ENCODE results near the gene ST3GAL3. TPM values are rescaled to one million over a fixed set of nuclear protein-coding genes. Genes with fewer than 3 reads are reported as not detected.

ST3GAL3 gene
- total and polyA plus RNA-seq, 12 donors, result 14.5 to 39.3 (median 31.7) TPM

GRCh38 chr1:43893006-43893405, 185.7 kb downstream of the ST3GAL3 start:
- ATAC-seq (peak in 4 of 8 donors; percentile 27 to 68 (median 32)), DNase-seq (no peak)
- TF ChIP-seq CTCF (IDR thresholded peaks at IDR 0.05), result no peak
- H3K27me3 ChIP-seq, result no peaks in the 10 kb centered on the region
- intact Hi-C loops (cut with DNase I), result loop anchor here in 1 of 10 donors (5.0 kb wide), 1 partner anchor 131 kb away; no protein-coding TSS in a partner anchor
- H3K27ac ChIP-seq, result no peak overlapping the region
- H3K4me3 ChIP-seq, result no peak overlapping the region
- 38 to 40% methylated on average over 1 of the region's 1 CpG for WGBS, 2 donors
- H3K36me3 ChIP-seq, result peaks cover 0 to 34% (median 2%) of the 10 kb centered on the region in 9 donors
- H3K9me3 ChIP-seq, result no peaks in the 10 kb centered on the region
- H3K4me1 ChIP-seq, result peaks cover 0 to 17% (median 5%) of the 10 kb centered on the region in 9 donors

GRCh38 chr1:43898981-43899380, 191.6 kb downstream of the ST3GAL3 start:
- no peaks in the 10 kb centered on the region for H3K27me3 ChIP-seq
- H3K36me3 ChIP-seq, result peaks cover 0 to 66% (median 6%) of the 10 kb centered on the region in 9 donors

GRCh38 chr1:43900386-43900785, 193.1 kb downstream of the ST3GAL3 start:
- Histone ChIP-seq H3K4me3 (no peak overlapping the region), H3K27me3 (no peaks in the 10 kb centered on the region), H3K27ac (no peak overlapping the region), H3K9me3 (no peaks in the 10 kb centered on the region), H3K4me1 (peaks cover 0 to 11% (median 3%) of the 10 kb centered on the region in 9 donors), H3K36me3 (peaks cover 0 to 53% (median 6%) of the 10 kb centered on the region in 9 donors)
- TF ChIP-seq CTCF (IDR thresholded peaks at IDR 0.05), result no peak
- intact Hi-C loops (cut with DNase I), result no loop called here
- no peak for DNase-seq
- no peak for ATAC-seq
- 93 to 97% methylated on average over 3 of the region's 3 CpGs for WGBS, 2 donors

More at GRCh38 chr1:43898981-43899380, 191.6 kb downstream of the ST3GAL3 start:
- ATAC-seq (no peak), DNase-seq (no peak)
- H3K4me3 ChIP-seq, result no peak overlapping the region
- peaks cover 0 to 13% (median 3%) of the 10 kb centered on the region in 9 donors for H3K4me1 ChIP-seq
- TF ChIP-seq CTCF (IDR thresholded peaks at IDR 0.05), result no peak
- WGBS, 2 donors, result 98% methylated on average over 12 of the region's 12 CpGs
- H3K9me3 ChIP-seq, result no peaks in the 10 kb centered on the region
- intact Hi-C loops (cut with DNase I), result no loop called here
- no peak overlapping the region for H3K27ac ChIP-seq

GRCh38 chr1:43901196-43901961, 194.0 kb downstream of the ST3GAL3 start:
- Histone ChIP-seq H3K36me3 (peaks cover 0 to 44% (median 6%) of the 10 kb centered on the region in 9 donors), H3K9me3 (no peaks in the 10 kb centered on the region), H3K27ac (no peak overlapping the region), H3K4me1 (peaks cover 0 to 11% (median 3%) of the 10 kb centered on the region in 9 donors), H3K27me3 (no peaks in the 10 kb centered on the region), H3K4me3 (no peak overlapping the region)
- intact Hi-C loops (cut with DNase I), result no loop called here
- DNase-seq (no peak), ATAC-seq (peak in 2 of 8 donors; percentile 17 to 37)
- 73 to 83% methylated on average over 7 of the region's 7 CpGs for WGBS, 2 donors
- no peak for TF ChIP-seq CTCF (IDR thresholded peaks at IDR 0.05)
